ENCODE data around the gene MYOZ2. TPM values are rescaled to one million over a fixed set of nuclear protein-coding genes. Genes with fewer than 3 reads are reported as not detected.

The MYOZ2 gene
- total RNA-seq (0.33 TPM), polyA plus RNA-seq (0.98 TPM)
- long read RNA-seq, donor 1: 0 reads
- long read RNA-seq, donor 2: 0 reads
- long read RNA-seq, donor 3: 0 reads
- long read RNA-seq, donor 4: 0 reads
- long read RNA-seq, donor 5, partial matches to known transcripts: 0 of 1 reads
- long read RNA-seq, donor 5, other reads (novel, unspliced or antisense): 0 of 1 reads
- long read RNA-seq, donor 6: 0 reads
- long read RNA-seq, donor 7, partial matches to known transcripts: 0 of 1 reads
- long read RNA-seq, donor 7, other reads (novel, unspliced or antisense): 0 of 1 reads
- long read RNA-seq, donor 8: 0 reads
- long read RNA-seq, donor 9: 0 reads
- long read RNA-seq, donor 10, partial matches to known transcripts: 0 of 1 reads
- long read RNA-seq, donor 10, other reads (novel, unspliced or antisense): 0 of 1 reads

GRCh38 chr4:119135721-119136121 lies at the start of gene MYOZ2:
Gene MYOZ2 (plus strand): TSS chr4:119135832. CDS start chr4:119136526, 694 bp downstream.
- Histone ChIP-seq H3K27me3 (ENCODE audit: control insufficient read depth in 2 of 2, insufficient read depth in 1 of 2, low read length in 1 of 2) (no peaks in the 10 kb centered on the region), H3K4me3 (ENCODE audit: low read length in 2 of 2) (no peak within 1 kb of the TSS), H3K9me3 (ENCODE audit: control insufficient read depth in 2 of 2, insufficient read depth in 1 of 2, low read length in 1 of 2) (no peaks in the 10 kb centered on the region), H3K4me1 (ENCODE audit: control insufficient read depth in 2 of 2, insufficient read depth in 2 of 2, low read length in 2 of 2) (peaks cover 0 to 3% of the 10 kb centered on the region in 2 donors), H3K27ac (ENCODE audit: low read depth in 1 of 2, low read length in 1 of 2) (no peak within 1 kb of the TSS), H3K36me3 (ENCODE audit: control insufficient read depth in 2 of 2, insufficient read depth in 2 of 2, low read length in 1 of 2) (no peaks in the 10 kb centered on the region)
- 94% methylated on average over 2 of the region's 2 CpGs for WGBS
- DNase-seq (ENCODE audit: low read depth in 6 of 9, low spot score in 9 of 9): no peak

DNA sequence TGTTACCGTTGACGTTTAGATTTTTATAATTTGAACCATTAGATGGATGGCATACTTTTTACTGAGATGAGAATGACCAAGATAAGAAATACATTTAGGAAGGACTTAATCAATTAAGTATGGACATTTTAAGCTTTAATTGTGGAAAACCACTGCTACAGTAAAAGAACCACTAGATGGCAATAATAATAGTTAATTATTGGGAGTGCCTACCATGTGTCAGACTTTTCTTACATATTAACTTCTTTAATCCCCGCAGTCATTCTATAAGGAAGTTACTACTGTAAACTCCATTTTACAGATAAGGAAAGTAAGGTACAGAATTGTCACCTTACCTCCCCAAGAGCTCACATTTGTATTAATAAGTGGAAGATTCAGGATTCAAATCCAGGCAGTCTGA lies 48.5 kb upstream of the MYOZ2 start:
- H3K36me3 ChIP-seq (ENCODE audit: control insufficient read depth in 2 of 2, insufficient read depth in 2 of 2, low read length in 1 of 2): no peaks in the 10 kb centered on the region
- no peak overlapping the region for H3K27ac ChIP-seq (ENCODE audit: low read depth in 1 of 2, low read length in 1 of 2)
- no peak for DNase-seq (ENCODE audit: low read depth in 6 of 9, low spot score in 9 of 9)
- no peaks in the 10 kb centered on the region for H3K4me1 ChIP-seq (ENCODE audit: control insufficient read depth in 2 of 2, insufficient read depth in 2 of 2, low read length in 2 of 2)
- 89% methylated on average over 3 of the region's 3 CpGs for WGBS
- H3K4me3 ChIP-seq (ENCODE audit: low read length in 2 of 2): no peak overlapping the region
- H3K9me3 ChIP-seq (ENCODE audit: control insufficient read depth in 2 of 2, insufficient read depth in 1 of 2, low read length in 1 of 2): no peaks in the 10 kb centered on the region
- H3K27me3 ChIP-seq (ENCODE audit: control insufficient read depth in 2 of 2, insufficient read depth in 1 of 2, low read length in 1 of 2): no peaks in the 10 kb centered on the region

- WGBS: 97% methylated on average over 5 of the region's 5 CpGs
- Histone ChIP-seq H3K27me3 (ENCODE audit: control insufficient read depth in 2 of 2, insufficient read depth in 1 of 2, low read length in 1 of 2) (no peaks in the 10 kb centered on the region), H3K27ac (ENCODE audit: low read depth in 1 of 2, low read length in 1 of 2) (no peak overlapping the region), H3K4me3 (ENCODE audit: low read length in 2 of 2) (no peak overlapping the region), H3K36me3 (ENCODE audit: control insufficient read depth in 2 of 2, insufficient read depth in 2 of 2, low read length in 1 of 2) (no peaks in the 10 kb centered on the region), H3K4me1 (ENCODE audit: control insufficient read depth in 2 of 2, insufficient read depth in 2 of 2, low read length in 2 of 2) (no peaks in the 10 kb centered on the region), H3K9me3 (ENCODE audit: control insufficient read depth in 2 of 2, insufficient read depth in 1 of 2, low read length in 1 of 2) (no peaks in the 10 kb centered on the region)
- DNase-seq (ENCODE audit: low read depth in 6 of 9, low spot score in 9 of 9): no peak
Measured at GRCh38 chr4:119087656-119088055, 48.0 kb upstream of the MYOZ2 start.

DNA sequence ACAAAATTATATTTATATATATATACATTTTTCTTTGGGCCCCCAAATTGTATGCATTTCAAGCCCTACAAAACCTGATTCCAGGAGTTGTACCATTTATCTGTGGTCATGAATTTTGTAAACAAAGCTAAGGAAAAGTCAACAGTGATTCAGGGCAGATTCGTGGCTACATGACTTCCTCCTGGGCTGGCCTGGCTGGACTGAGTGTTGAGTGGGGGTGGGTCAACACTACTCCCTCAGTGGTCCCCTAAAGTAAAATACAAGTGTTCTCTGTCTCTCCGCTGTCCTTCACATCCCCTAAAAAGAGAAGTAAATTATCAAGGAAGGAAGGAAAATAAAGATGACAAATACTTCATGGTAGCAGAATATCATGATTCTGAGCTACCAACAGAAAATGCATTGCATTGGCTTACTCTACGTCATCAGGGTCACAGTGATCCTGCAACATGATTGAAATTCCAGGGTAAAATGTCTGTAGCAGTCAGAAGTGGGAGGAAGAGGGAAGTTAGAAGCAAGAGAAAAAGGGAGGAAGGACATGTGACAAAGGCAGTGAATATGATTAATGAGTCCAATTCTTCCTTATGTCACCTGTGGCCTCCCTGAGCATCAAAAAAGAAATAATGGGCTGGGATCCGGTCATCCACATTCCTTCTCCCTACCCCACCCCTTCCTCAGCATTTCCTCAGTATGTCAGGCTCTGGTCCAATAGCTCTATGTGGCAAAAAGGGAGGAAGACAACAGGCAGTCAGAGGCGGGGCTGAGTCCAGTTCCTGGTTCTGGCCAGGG lies 42.4 kb upstream of the MYOZ2 start:
- no peak overlapping the region for H3K4me3 ChIP-seq (ENCODE audit: low read length in 2 of 2)
- no peaks in the 10 kb centered on the region for H3K36me3 ChIP-seq (ENCODE audit: control insufficient read depth in 2 of 2, insufficient read depth in 2 of 2, low read length in 1 of 2)
- H3K27ac ChIP-seq (ENCODE audit: low read depth in 1 of 2, low read length in 1 of 2): no peak overlapping the region
- DNase-seq (ENCODE audit: low read depth in 6 of 9, low spot score in 9 of 9): no peak
- H3K4me1 ChIP-seq (ENCODE audit: control insufficient read depth in 2 of 2, insufficient read depth in 2 of 2, low read length in 2 of 2): no peaks in the 10 kb centered on the region
- H3K27me3 ChIP-seq (ENCODE audit: control insufficient read depth in 2 of 2, insufficient read depth in 1 of 2, low read length in 1 of 2): no peaks in the 10 kb centered on the region
- 87% methylated on average over 5 of the region's 5 CpGs for WGBS
- no peaks in the 10 kb centered on the region for H3K9me3 ChIP-seq (ENCODE audit: control insufficient read depth in 2 of 2, insufficient read depth in 1 of 2, low read length in 1 of 2)

DNA sequence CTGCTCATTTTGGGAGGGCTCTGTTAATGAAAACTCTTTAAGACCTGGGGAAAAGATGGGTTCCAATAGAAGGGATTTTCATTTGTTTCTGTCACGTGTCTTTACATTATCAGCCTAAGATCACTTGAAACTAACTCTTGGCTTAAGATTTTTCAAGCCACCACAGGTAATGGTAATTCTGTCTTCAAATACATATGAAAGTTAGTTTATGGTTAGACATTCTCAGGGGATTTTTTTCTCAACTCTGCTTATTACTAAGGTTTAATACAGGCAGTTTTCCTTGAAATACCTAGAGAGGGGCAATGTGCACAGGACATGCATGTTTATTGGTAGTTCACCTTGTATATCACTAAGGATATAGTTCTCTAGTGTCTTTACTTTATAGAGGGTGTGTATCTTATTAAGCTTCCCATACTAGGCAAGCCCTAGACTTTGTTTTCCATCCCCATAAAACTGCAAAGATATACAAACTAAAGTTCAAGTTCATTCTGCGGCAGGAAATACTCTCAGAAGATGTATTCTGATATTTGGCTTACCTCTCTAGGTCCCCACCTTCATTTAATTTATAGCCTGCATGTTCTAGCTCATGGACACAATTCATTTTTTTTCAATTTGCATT lies 38.2 kb upstream of the MYOZ2 start:
- WGBS: 94% methylated on average over 2 of the region's 2 CpGs
- Histone ChIP-seq H3K27me3 (ENCODE audit: control insufficient read depth in 2 of 2, insufficient read depth in 1 of 2, low read length in 1 of 2) (no peaks in the 10 kb centered on the region), H3K36me3 (ENCODE audit: control insufficient read depth in 2 of 2, insufficient read depth in 2 of 2, low read length in 1 of 2) (no peaks in the 10 kb centered on the region), H3K9me3 (ENCODE audit: control insufficient read depth in 2 of 2, insufficient read depth in 1 of 2, low read length in 1 of 2) (no peaks in the 10 kb centered on the region), H3K4me1 (ENCODE audit: control insufficient read depth in 2 of 2, insufficient read depth in 2 of 2, low read length in 2 of 2) (no peaks in the 10 kb centered on the region), H3K4me3 (ENCODE audit: low read length in 2 of 2) (no peak overlapping the region), H3K27ac (ENCODE audit: low read depth in 1 of 2, low read length in 1 of 2) (no peak overlapping the region)
- DNase-seq (ENCODE audit: low read depth in 6 of 9, low spot score in 9 of 9): no peak

DNA sequence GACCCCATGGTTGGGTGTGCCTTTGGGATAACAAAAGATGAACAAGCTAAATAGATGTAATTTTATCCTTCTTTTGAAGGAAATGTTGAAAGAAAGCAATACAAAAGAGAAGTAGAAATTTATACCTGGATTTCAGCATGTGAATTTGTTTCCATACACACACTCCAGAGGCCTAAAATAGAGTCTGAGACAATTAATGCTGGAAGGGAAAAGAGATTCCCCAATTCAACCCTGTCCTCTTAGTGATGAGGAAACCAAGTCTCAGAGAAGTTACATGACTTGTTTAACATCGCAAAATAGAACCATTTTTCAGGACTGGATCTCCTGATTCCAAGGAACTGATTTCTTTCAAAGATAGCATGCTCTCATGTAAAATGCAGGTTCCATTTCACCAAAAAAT lies 37.3 kb upstream of the MYOZ2 start:
- 99% methylated on average over 1 of the region's 1 CpG for whole genome bisulfite sequencing
- Histone ChIP-seq H3K4me3 (ENCODE audit: low read length in 2 of 2) (no peak overlapping the region), H3K27ac (ENCODE audit: low read depth in 1 of 2, low read length in 1 of 2) (no peak overlapping the region), H3K27me3 (ENCODE audit: control insufficient read depth in 2 of 2, insufficient read depth in 1 of 2, low read length in 1 of 2) (no peaks in the 10 kb centered on the region), H3K9me3 (ENCODE audit: control insufficient read depth in 2 of 2, insufficient read depth in 1 of 2, low read length in 1 of 2) (no peaks in the 10 kb centered on the region), H3K36me3 (ENCODE audit: control insufficient read depth in 2 of 2, insufficient read depth in 2 of 2, low read length in 1 of 2) (no peaks in the 10 kb centered on the region), H3K4me1 (ENCODE audit: control insufficient read depth in 2 of 2, insufficient read depth in 2 of 2, low read length in 2 of 2) (no peaks in the 10 kb centered on the region)
- no peak for DNase-seq (ENCODE audit: low read depth in 6 of 9, low spot score in 9 of 9)

DNA sequence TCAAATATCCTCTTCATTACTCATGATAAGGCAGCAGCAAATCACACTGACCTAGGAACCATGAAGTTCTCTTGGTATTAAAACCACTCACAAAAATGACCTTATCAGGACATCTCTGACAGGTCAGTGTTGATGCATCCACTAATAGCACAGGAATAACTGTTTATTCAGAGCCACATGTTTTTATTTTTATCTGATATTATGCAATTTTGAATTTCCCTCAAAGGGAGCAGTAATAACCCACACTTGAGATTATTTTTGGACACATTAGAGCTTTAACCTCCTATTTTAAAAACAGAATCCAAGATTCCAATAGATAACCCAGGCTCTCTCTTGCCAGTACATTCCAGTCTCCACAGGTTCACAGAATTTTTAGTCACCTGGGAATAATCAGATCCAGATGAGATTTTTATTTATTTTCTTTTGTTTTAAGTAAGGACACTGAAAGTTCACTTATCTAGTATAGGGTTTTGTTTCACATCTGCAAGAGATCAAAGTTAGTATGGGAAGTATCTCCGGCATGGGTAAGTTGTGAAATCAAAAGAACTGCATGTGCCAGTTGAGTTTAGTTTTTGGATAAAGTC lies 36.3 kb upstream of the MYOZ2 start:
- Histone ChIP-seq H3K27ac (ENCODE audit: low read depth in 1 of 2, low read length in 1 of 2) (no peak overlapping the region), H3K36me3 (ENCODE audit: control insufficient read depth in 2 of 2, insufficient read depth in 2 of 2, low read length in 1 of 2) (no peaks in the 10 kb centered on the region), H3K4me1 (ENCODE audit: control insufficient read depth in 2 of 2, insufficient read depth in 2 of 2, low read length in 2 of 2) (no peaks in the 10 kb centered on the region), H3K9me3 (ENCODE audit: control insufficient read depth in 2 of 2, insufficient read depth in 1 of 2, low read length in 1 of 2) (no peaks in the 10 kb centered on the region), H3K27me3 (ENCODE audit: control insufficient read depth in 2 of 2, insufficient read depth in 1 of 2, low read length in 1 of 2) (no peaks in the 10 kb centered on the region), H3K4me3 (ENCODE audit: low read length in 2 of 2) (no peak overlapping the region)
- whole genome bisulfite sequencing: 47% methylated on average over 1 of the region's 1 CpG
- no peak for DNase-seq (ENCODE audit: low read depth in 6 of 9, low spot score in 9 of 9)

GRCh38 chr4:119100655-119101054 lies 35.0 kb upstream of the MYOZ2 start:
- H3K9me3 ChIP-seq (ENCODE audit: control insufficient read depth in 2 of 2, insufficient read depth in 1 of 2, low read length in 1 of 2): no peaks in the 10 kb centered on the region
- no peaks in the 10 kb centered on the region for H3K4me1 ChIP-seq (ENCODE audit: control insufficient read depth in 2 of 2, insufficient read depth in 2 of 2, low read length in 2 of 2)
- H3K27me3 ChIP-seq (ENCODE audit: control insufficient read depth in 2 of 2, insufficient read depth in 1 of 2, low read length in 1 of 2): no peaks in the 10 kb centered on the region
- no peak overlapping the region for H3K27ac ChIP-seq (ENCODE audit: low read depth in 1 of 2, low read length in 1 of 2)
- no peaks in the 10 kb centered on the region for H3K36me3 ChIP-seq (ENCODE audit: control insufficient read depth in 2 of 2, insufficient read depth in 2 of 2, low read length in 1 of 2)
- 91% methylated on average over 1 of the region's 1 CpG for WGBS
- no peak for DNase-seq (ENCODE audit: low read depth in 6 of 9, low spot score in 9 of 9)
- no peak overlapping the region for H3K4me3 ChIP-seq (ENCODE audit: low read length in 2 of 2)

DNA sequence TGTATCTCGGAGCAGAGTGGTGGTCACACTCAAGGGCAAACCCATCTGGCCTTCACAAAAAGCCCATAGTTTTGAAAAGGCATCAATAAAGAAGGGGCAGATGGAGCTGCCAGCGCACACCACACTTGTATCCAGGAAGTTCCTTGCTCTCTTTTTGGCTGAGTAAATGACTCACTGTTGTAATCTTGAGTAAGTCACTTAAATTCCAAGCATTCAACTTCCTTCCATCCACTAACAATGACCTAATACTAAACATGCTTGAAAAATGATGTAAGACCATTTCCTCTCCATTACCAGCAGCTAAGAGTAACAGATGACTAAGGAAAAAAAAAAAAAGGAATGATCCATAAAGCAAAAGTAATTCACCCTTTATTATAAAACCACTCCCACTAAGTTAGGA lies 32.4 kb upstream of the MYOZ2 start:
- H3K27me3 ChIP-seq (ENCODE audit: control insufficient read depth in 2 of 2, insufficient read depth in 1 of 2, low read length in 1 of 2): no peaks in the 10 kb centered on the region
- H3K36me3 ChIP-seq (ENCODE audit: control insufficient read depth in 2 of 2, insufficient read depth in 2 of 2, low read length in 1 of 2): no peaks in the 10 kb centered on the region
- H3K27ac ChIP-seq (ENCODE audit: low read depth in 1 of 2, low read length in 1 of 2): no peak overlapping the region
- H3K4me1 ChIP-seq (ENCODE audit: control insufficient read depth in 2 of 2, insufficient read depth in 2 of 2, low read length in 2 of 2): no peaks in the 10 kb centered on the region
- no peak for DNase-seq (ENCODE audit: low read depth in 6 of 9, low spot score in 9 of 9)
- no peak overlapping the region for H3K4me3 ChIP-seq (ENCODE audit: low read length in 2 of 2)
- WGBS: 71% methylated on average over 2 of the region's 2 CpGs
- no peaks in the 10 kb centered on the region for H3K9me3 ChIP-seq (ENCODE audit: control insufficient read depth in 2 of 2, insufficient read depth in 1 of 2, low read length in 1 of 2)
